ENCODE data around the gene USO1. TPM values are rescaled to one million over a fixed set of nuclear protein-coding genes. Genes with fewer than 3 reads are reported as not detected.
A peak's percentile ranks its signal among the peaks of the same experiment; 100 is the strongest.

USO1 gene
- total and polyA plus RNA-seq, 4 donors, result 29.0 to 102 (median 45.0) TPM

DNA sequence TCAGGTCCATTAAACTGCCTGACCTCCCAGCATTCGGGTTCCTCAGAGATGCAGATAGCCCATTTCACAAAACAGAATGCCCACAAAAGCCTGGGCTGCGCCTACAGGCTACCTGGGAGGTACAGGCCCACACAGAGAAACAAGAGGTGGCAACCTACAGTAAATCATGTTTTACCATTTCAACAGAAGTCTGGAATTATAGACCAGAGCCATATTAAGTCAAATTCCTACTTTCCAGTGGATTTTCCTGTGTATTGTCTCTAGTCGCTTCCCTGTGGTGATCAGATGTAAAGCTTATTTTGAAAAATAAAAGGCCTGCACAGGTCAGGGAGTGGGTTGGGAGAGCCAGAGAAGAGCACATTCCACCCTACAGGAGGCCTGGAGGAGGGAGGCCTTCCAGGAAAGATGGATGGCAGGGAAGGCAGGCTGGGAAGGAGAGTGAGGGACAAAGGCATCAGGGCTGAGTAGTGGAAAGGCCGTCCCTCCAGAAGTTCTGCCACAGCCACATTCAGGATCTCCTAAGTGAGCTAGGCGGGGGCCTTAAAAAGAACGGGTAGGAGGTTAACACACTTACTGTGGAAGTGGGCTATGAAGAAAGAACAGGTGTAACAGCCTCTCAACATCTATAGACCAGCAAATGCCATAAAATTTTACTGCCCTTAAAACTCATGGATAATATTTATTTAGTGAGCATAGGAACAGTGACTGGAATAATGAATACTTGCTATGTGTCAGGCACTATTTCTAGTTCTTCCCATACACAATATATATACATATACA, 19.0 kb upstream of the USO1 start:
- H3K36me3 ChIP-seq (ENCODE audit: control insufficient read depth in 4 of 4, insufficient read depth in 4 of 4, low read length in 4 of 4), result no peaks in the 10 kb centered on the region
- 95% methylated on average over 6 of the region's 6 CpGs for WGBS, 2 donors
- ATAC-seq (ENCODE audit: insufficient read depth, low FRiP score) (no peak), DNase-seq (no peak)
- H3K4me1 ChIP-seq (ENCODE audit: control insufficient read depth in 5 of 5, insufficient read depth in 5 of 5, low read length in 5 of 5), result no peaks in the 10 kb centered on the region
- no peak overlapping the region for H3K27ac ChIP-seq (ENCODE audit: low read depth in 1 of 2, low read length in 1 of 2)
- H3K27me3 ChIP-seq (ENCODE audit: control insufficient read depth in 3 of 3, insufficient read depth in 3 of 3, low read length in 2 of 3), result no peaks in the 10 kb centered on the region
- H3K4me3 ChIP-seq, result no peak overlapping the region
- no peak overlapping the region for H3K9ac ChIP-seq (ENCODE audit: insufficient read depth in 1 of 2, low read length in 2 of 2)
- no peak for TF ChIP-seq CTCF (IDR thresholded peaks at IDR 0.05; ENCODE audit: control extremely low read depth, extremely low read depth)
- no peaks in the 10 kb centered on the region for H3K9me3 ChIP-seq (ENCODE audit: control insufficient read depth in 4 of 4, insufficient read depth in 3 of 4, low read length in 3 of 4)

DNA sequence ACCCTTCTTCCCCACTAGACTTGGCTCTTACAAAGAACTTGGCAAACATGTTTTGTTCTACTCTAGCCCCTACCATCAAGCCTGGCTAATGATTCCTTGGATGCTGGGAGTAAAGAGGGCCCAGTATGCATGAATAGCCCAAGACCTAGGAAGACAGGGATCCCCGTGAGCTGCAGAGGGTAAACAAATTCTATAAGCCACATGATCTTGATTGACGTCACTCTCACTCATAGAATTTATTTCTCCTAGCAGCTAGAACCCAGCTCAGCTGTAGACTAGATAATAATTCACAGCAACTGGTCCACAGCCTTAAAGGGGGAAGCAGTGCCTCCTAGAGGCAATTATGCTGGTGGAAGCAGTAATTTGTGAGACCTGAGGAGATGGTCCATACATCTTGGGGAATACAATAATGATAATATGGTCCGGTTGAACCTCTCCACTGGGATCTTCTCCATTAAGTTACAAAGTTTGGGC, 16.1 kb upstream of the USO1 start:
- DNase-seq (no peak), ATAC-seq (ENCODE audit: insufficient read depth, low FRiP score) (no peak)
- no peak overlapping the region for H3K27ac ChIP-seq (ENCODE audit: low read depth in 1 of 2, low read length in 1 of 2)
- 76 to 87% methylated on average over 3 of the region's 3 CpGs for WGBS, 2 donors
- no peak overlapping the region for H3K4me3 ChIP-seq
- no peaks in the 10 kb centered on the region for H3K4me1 ChIP-seq (ENCODE audit: control insufficient read depth in 5 of 5, insufficient read depth in 5 of 5, low read length in 5 of 5)
- H3K9ac ChIP-seq (ENCODE audit: insufficient read depth in 1 of 2, low read length in 2 of 2), result no peak overlapping the region
- H3K36me3 ChIP-seq (ENCODE audit: control insufficient read depth in 4 of 4, insufficient read depth in 4 of 4, low read length in 4 of 4), result no peaks in the 10 kb centered on the region
- H3K9me3 ChIP-seq (ENCODE audit: control insufficient read depth in 4 of 4, insufficient read depth in 3 of 4, low read length in 3 of 4), result no peaks in the 10 kb centered on the region
- TF ChIP-seq CTCF (IDR thresholded peaks at IDR 0.05; ENCODE audit: control extremely low read depth, extremely low read depth), result peak; percentile 44
- H3K27me3 ChIP-seq (ENCODE audit: control insufficient read depth in 3 of 3, insufficient read depth in 3 of 3, low read length in 2 of 3), result no peaks in the 10 kb centered on the region

DNA sequence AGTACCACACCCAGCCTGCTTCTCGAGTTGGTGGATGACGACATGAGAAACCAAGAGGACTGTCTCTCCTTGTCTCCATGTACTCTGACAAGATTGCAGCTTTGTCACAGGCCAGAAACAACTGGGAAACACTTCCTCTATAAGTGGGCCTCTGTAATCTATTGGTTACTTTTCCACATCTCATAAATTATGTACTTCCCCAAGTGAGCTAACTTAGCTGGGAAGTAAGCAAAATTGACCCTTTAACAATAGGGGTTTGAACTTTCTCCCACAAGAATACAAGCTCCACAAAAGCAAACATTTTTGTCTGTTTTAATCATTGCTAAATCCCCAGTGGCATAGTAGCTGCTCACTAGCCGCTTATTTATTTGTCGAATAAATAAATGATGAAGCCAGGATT, 14.1 kb upstream of the USO1 start:
- no peaks in the 10 kb centered on the region for H3K27me3 ChIP-seq (ENCODE audit: control insufficient read depth in 3 of 3, insufficient read depth in 3 of 3, low read length in 2 of 3)
- DNase-seq (no peak), ATAC-seq (ENCODE audit: insufficient read depth, low FRiP score) (no peak)
- peaks cover 0 to 2% (median 0%) of the 10 kb centered on the region in 5 donors for H3K4me1 ChIP-seq (ENCODE audit: control insufficient read depth in 5 of 5, insufficient read depth in 5 of 5, low read length in 5 of 5)
- H3K36me3 ChIP-seq (ENCODE audit: control insufficient read depth in 4 of 4, insufficient read depth in 4 of 4, low read length in 4 of 4), result no peaks in the 10 kb centered on the region
- no peak overlapping the region for H3K9ac ChIP-seq (ENCODE audit: insufficient read depth in 1 of 2, low read length in 2 of 2)
- H3K4me3 ChIP-seq, result no peak overlapping the region
- 63 to 73% methylated on average over 4 of the region's 4 CpGs for WGBS, 2 donors
- H3K9me3 ChIP-seq (ENCODE audit: control insufficient read depth in 4 of 4, insufficient read depth in 3 of 4, low read length in 3 of 4), result no peaks in the 10 kb centered on the region
- no peak overlapping the region for H3K27ac ChIP-seq (ENCODE audit: low read depth in 1 of 2, low read length in 1 of 2)
- no peak for TF ChIP-seq CTCF (IDR thresholded peaks at IDR 0.05; ENCODE audit: control extremely low read depth, extremely low read depth)

All from lung (tissue), 12 donors.